PC-3 (cell line): ENCODE data around the gene OTOF.

Experiments used
- CTCF ChIP-seq: fragments of 300-600 bp; sonication (generic); conservative IDR thresholded peaks from 2 replicates; pipeline ENCODE4 v1.5.1; 2017; ENCODE audit warnings: antibody characterized with exemption, low read depth, mild to moderate bottlenecking, low read length
- EZH2 ChIP-seq: fragments of 300-600 bp; sonication (generic); IDR thresholded peaks from one replicate; pipeline ENCODE4 v1.6.1; 2017; ENCODE audit warnings: antibody characterized with exemption, mild to moderate bottlenecking, low read length; ENCODE audit not compliant: unreplicated experiment

GRCh38 chr2:26477911-26478253 lies at the start of gene OTOF:
- no peak for TF ChIP-seq EZH2
- TF ChIP-seq CTCF, result no peak
